Activated CD8-positive, alpha-beta memory T cell treated with anti-CD3 and anti-CD28 coated beads for 36 hours (primary cell): ENCODE measurements around the gene AP3B1. TPM values are rescaled to one million over a fixed set of nuclear protein-coding genes. Genes with fewer than 3 reads are reported as not detected.
"Not testable (repeated sequence)": the region's sequence is repeated elsewhere in the genome, so short reads cannot be mapped to it uniquely, and the experiment has no call there.

Experiments
- CTCF ChIA-PET: fragments of 350-600 bp; sonication (Branson Sonifier 250); formaldehyde crosslinking; loops from one replicate; lab custom pipeline; 2021; ENCODE audit warnings: antibody characterized with exemption; lab: Charles Lee
- POLR2A ChIA-PET: fragments of 350-600 bp; sonication (Branson Sonifier 250); formaldehyde crosslinking; loops from one replicate; lab custom pipeline; 2021; ENCODE audit warnings: antibody characterized with exemption; lab: Charles Lee
- total RNA-seq, 2 experiments: library from RNA; stranded (reverse); gene quantifications; one replicate each; pipeline ENCODE4 v1.2.3, GENCODE V29; 2021

Gene AP3B1
- total RNA-seq, 2 experiments from 2014 or later = 39.7 to 40.3 TPM

- CTCF ChIA-PET = not testable (repeated sequence)
Measured at GRCh38 chr5:78046823-78047222, 247.7 kb downstream of the AP3B1 start.

GRCh38 chr5:78046006-78046405, 248.5 kb downstream of the AP3B1 start:
- POLR2A ChIA-PET = no interaction called here
- CTCF ChIA-PET = no interaction called here

More at GRCh38 chr5:78046823-78047222, 247.7 kb downstream of the AP3B1 start:
- POLR2A ChIA-PET = not testable (repeated sequence)

GRCh38 chr5:78041805-78042204, 252.7 kb downstream of the AP3B1 start:
- POLR2A ChIA-PET = no interaction called here
- CTCF ChIA-PET = interaction anchor here (0.6 kb wide), 1 partner anchor 56 kb away, joined by 4 read pairs; no protein-coding TSS in a partner anchor

- ChIA-PET POLR2A (no interaction called here), CTCF (no interaction called here)
Measured at GRCh38 chr5:78025540-78025939, 269.0 kb downstream of the AP3B1 start.

- CTCF ChIA-PET = no interaction called here
- POLR2A ChIA-PET = no interaction called here
Measured at GRCh38 chr5:78019744-78020143, 274.8 kb downstream of the AP3B1 start.

- ChIA-PET CTCF (interaction anchor here (0.5 kb wide), 1 partner anchor 109 kb away, joined by 4 read pairs; no protein-coding TSS in a partner anchor), POLR2A (no interaction called here)
Measured at GRCh38 chr5:78016863-78017529, 277.5 kb downstream of the AP3B1 start.

GRCh38 chr5:78009937-78010527, 284.5 kb downstream of the AP3B1 start:
- POLR2A ChIA-PET = no interaction called here

GRCh38 chr5:78008356-78008967, 286.0 kb downstream of the AP3B1 start:
- ChIA-PET CTCF (no interaction called here), POLR2A (no interaction called here)

More at GRCh38 chr5:78009937-78010527, 284.5 kb downstream of the AP3B1 start:
- CTCF ChIA-PET = interaction anchor here (0.7 kb wide), 1 partner anchor 39 kb away, joined by 4 read pairs; no protein-coding TSS in a partner anchor

- CTCF ChIA-PET = no interaction called here
- POLR2A ChIA-PET = no interaction called here
Measured at GRCh38 chr5:78007233-78007632, 287.3 kb downstream of the AP3B1 start.

- CTCF ChIA-PET = no interaction called here
- POLR2A ChIA-PET = no interaction called here
Measured at GRCh38 chr5:78006449-78006848, 288.0 kb downstream of the AP3B1 start.

GRCh38 chr5:78005021-78005785, 289.3 kb downstream of the AP3B1 start:
- ChIA-PET POLR2A (no interaction called here), CTCF (no interaction called here)

- POLR2A ChIA-PET = no interaction called here
- CTCF ChIA-PET = no interaction called here
Measured at GRCh38 chr5:78004559-78004958, 289.9 kb downstream of the AP3B1 start.

- CTCF ChIA-PET = no interaction called here
- POLR2A ChIA-PET = no interaction called here
Measured at GRCh38 chr5:78003919-78004318, 290.6 kb downstream of the AP3B1 start.

GRCh38 chr5:78003450-78003849, 291.0 kb downstream of the AP3B1 start:
- POLR2A ChIA-PET = no interaction called here
- CTCF ChIA-PET = no interaction called here

- ChIA-PET CTCF (no interaction called here), POLR2A (no interaction called here)
Measured at GRCh38 chr5:78002690-78003089, 291.8 kb downstream of the AP3B1 start.

- CTCF ChIA-PET = interaction anchor here (1.0 kb wide), 1 partner anchor 35 kb away, joined by 3 read pairs; no protein-coding TSS in a partner anchor
- POLR2A ChIA-PET = no interaction called here
Measured at GRCh38 chr5:78001197-78001596, 293.3 kb downstream of the AP3B1 start.

- ChIA-PET CTCF (interaction anchor here (0.7 to 1.0 kb wide), 2 partner anchors 36 to 1064 kb away, joined by 3 read pairs; no protein-coding TSS in a partner anchor), POLR2A (no interaction called here)
Measured at GRCh38 chr5:78000191-78000590, 294.3 kb downstream of the AP3B1 start.

GRCh38 chr5:77999399-77999798, 295.1 kb downstream of the AP3B1 start:
- CTCF ChIA-PET = no interaction called here

GRCh38 chr5:77996943-77997342, 297.6 kb downstream of the AP3B1 start:
- POLR2A ChIA-PET = no interaction called here
- CTCF ChIA-PET = no interaction called here

More at GRCh38 chr5:77999399-77999798, 295.1 kb downstream of the AP3B1 start:
- POLR2A ChIA-PET = no interaction called here
